NB4 (cell line): ENCODE measurements around the gene PLAC1.
A peak's percentile ranks its signal among the peaks of the same experiment; 100 is the strongest.

Source experiments
- DNase-seq: peaks from one replicate; pipeline ENCODE4 v3.0.0; 2010; ENCODE audit warnings: low read depth
- H3K4me3 ChIP-seq: one replicate; pipeline ENCODE4 v1.5.1; 2011; ENCODE audit warnings: mild to moderate bottlenecking, low read depth, low read length, moderate library complexity
- CTCF ChIP-seq: IDR thresholded peaks from one replicate; pipeline ENCODE4 v1.5.1; 2012; ENCODE audit warnings: low read depth, low read length
- MAX ChIP-seq: IDR thresholded peaks from 2 replicates; pipeline ENCODE4 v1.6.1; 2011; ENCODE audit warnings: low read depth, low read length
- MYC ChIP-seq: IDR thresholded peaks from 2 replicates; pipeline ENCODE4 v1.6.1; 2011; ENCODE audit warnings: low read depth, low read length
- POLR2A ChIP-seq: IDR thresholded peaks from 2 replicates; pipeline ENCODE4 v1.6.1; 2011; ENCODE audit warnings: mild to moderate bottlenecking; ENCODE audit not compliant: insufficient read length; ENCODE audit errors: extremely low read depth

Gene PLAC1

GRCh38 chrX:134566506-134566905 lies 91.8 kb downstream of the PLAC1 start:
- DNase-seq: no peak
- no peak for TF ChIP-seq POLR2A
- no peak for TF ChIP-seq MYC
- TF ChIP-seq MAX: no peak
- no peak for TF ChIP-seq CTCF

GRCh38 chrX:134562002-134562401 lies 96.3 kb downstream of the PLAC1 start:
- TF ChIP-seq POLR2A (no peak), MAX (no peak), MYC (no peak)
- DNase-seq: no peak
- no peak overlapping the region for H3K4me3 ChIP-seq

More at GRCh38 chrX:134566506-134566905, 91.8 kb downstream of the PLAC1 start:
- H3K4me3 ChIP-seq: no peak overlapping the region

GRCh38 chrX:134558133-134558532 lies 100.1 kb downstream of the PLAC1 start:
- DNase-seq: no peak
- TF ChIP-seq POLR2A (no peak), CTCF (no peak), MAX (no peak), MYC (no peak)
- no peak overlapping the region for H3K4me3 ChIP-seq

GRCh38 chrX:134554291-134554690 lies 104.0 kb downstream of the PLAC1 start:
- peak; percentile 49 for DNase-seq
- TF ChIP-seq CTCF: no peak
- H3K4me3 ChIP-seq: peak overlapping the region; percentile 32

GRCh38 chrX:134552351-134552750 lies 105.9 kb downstream of the PLAC1 start:
- H3K4me3 ChIP-seq: no peak overlapping the region
- TF ChIP-seq POLR2A: no peak
- no peak for TF ChIP-seq MAX
- TF ChIP-seq MYC: no peak
- no peak for TF ChIP-seq CTCF
- no peak for DNase-seq

- H3K4me3 ChIP-seq: peak overlapping the region; percentile 82
- TF ChIP-seq MAX (no peak), CTCF (no peak), MYC (no peak), POLR2A (no peak)
- DNase-seq: peak; percentile 34
Measured at GRCh38 chrX:134551376-134552048, 106.8 kb downstream of the PLAC1 start.
